Measurements from ENCODE around the gene PAX2.

GRCh38 chr10:100760726-100761125 is 15.3 kb downstream of the PAX2 start:
- TF ChIP-seq, protein P1, sequence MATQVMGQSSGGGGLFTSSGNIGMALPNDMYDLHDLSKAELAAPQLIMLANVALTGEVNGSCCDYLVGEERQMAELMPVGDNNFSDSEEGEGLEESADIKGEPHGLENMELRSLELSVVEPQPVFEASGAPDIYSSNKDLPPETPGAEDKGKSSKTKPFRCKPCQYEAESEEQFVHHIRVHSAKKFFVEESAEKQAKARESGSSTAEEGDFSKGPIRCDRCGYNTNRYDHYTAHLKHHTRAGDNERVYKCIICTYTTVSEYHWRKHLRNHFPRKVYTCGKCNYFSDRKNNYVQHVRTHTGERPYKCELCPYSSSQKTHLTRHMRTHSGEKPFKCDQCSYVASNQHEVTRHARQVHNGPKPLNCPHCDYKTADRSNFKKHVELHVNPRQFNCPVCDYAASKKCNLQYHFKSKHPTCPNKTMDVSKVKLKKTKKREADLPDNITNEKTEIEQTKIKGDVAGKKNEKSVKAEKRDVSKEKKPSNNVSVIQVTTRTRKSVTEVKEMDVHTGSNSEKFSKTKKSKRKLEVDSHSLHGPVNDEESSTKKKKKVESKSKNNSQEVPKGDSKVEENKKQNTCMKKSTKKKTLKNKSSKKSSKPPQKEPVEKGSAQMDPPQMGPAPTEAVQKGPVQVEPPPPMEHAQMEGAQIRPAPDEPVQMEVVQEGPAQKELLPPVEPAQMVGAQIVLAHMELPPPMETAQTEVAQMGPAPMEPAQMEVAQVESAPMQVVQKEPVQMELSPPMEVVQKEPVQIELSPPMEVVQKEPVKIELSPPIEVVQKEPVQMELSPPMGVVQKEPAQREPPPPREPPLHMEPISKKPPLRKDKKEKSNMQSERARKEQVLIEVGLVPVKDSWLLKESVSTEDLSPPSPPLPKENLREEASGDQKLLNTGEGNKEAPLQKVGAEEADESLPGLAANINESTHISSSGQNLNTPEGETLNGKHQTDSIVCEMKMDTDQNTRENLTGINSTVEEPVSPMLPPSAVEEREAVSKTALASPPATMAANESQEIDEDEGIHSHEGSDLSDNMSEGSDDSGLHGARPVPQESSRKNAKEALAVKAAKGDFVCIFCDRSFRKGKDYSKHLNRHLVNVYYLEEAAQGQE (IDR thresholded peaks at IDR 0.05), result no peak
- TF ChIP-seq KDM1A (IDR thresholded peaks at IDR 0.05; ENCODE audit: low read depth), result no peak
- TF ChIP-seq EHMT2 (IDR thresholded peaks at IDR 0.05; ENCODE audit: low read depth), result no peak
- TF ChIP-seq CHD4 (IDR thresholded peaks at IDR 0.05; ENCODE audit: borderline replicate concordance), result no peak

Data from A549 (cell line).